Neutrophil (primary cell): ENCODE results near the gene CCDC38.

Experiments
- H3K27ac ChIP-seq: fragments of 200-600 bp; sonication (generic); 2 replicates; pipeline ENCODE4 v1.5.1; 2016; ENCODE audit warnings: mild to moderate bottlenecking, moderate library complexity
- H3K27me3 ChIP-seq: fragments of 200-600 bp; sonication (generic); 2 replicates; pipeline ENCODE4 v1.6.0; 2016; ENCODE audit warnings: mild to moderate bottlenecking
- H3K36me3 ChIP-seq: fragments of 200-600 bp; sonication (generic); 2 replicates; pipeline ENCODE4 v1.5.1; 2017
- H3K4me1 ChIP-seq, 2 experiments: fragments of 200-600 bp in 1 of 2; sonication (generic) in 1 of 2; 1 replicate in 1 of 2; 2 replicates in 1 of 2; pipeline versions ENCODE4 v1.5.1 to v1.6.1; 2013 to 2016; ENCODE audit warnings: low read depth in 1 of 2, low read length in 1 of 2, mild to moderate bottlenecking in 1 of 2, moderate library complexity in 1 of 2; ENCODE audit not compliant: control insufficient read depth in 1 of 2, insufficient read depth in 1 of 2
- H3K4me3 ChIP-seq, 2 experiments: fragments of 200-600 bp in 1 of 2; sonication (generic) in 1 of 2; 1 replicate in 1 of 2; 2 replicates in 1 of 2; pipeline ENCODE4 v1.5.1; 2013 to 2016; ENCODE audit warnings: low read depth in 1 of 2, low read length in 1 of 2, mild to moderate bottlenecking in 1 of 2, moderate library complexity in 1 of 2
- H3K9me3 ChIP-seq: fragments of 200-600 bp; sonication (generic); 2 replicates; pipeline ENCODE4 v1.5.1; 2016
- CTCF ChIP-seq: fragments of 200-600 bp; sonication (generic); IDR thresholded peaks from 2 replicates; pipeline ENCODE4 v1.5.1; 2016; ENCODE audit warnings: antibody characterized with exemption

The CCDC38 gene

DNA sequence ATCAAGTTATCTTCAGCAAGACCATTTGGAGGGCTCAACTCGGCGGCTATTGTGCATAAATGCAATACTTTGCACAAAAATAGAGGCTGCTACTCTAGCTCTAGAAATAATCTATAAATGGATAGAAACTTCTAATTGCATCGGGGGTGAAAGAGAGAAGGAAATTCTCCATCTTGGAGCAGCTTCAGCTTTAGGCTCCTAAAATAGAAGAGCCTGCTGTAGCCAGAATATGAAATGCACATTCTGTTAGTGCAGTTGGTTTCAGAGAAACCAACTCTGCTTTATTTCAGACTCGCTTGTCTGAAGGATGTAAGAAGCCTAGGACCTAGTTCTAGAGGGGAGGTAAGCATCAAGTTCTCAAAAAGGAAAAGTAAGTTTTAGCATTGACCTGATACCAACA lies 45.6 kb downstream of the CCDC38 start:
- Histone ChIP-seq H3K36me3 (no peaks in the 10 kb centered on the region), H3K27me3 (peaks cover 30% of the 10 kb centered on the region), H3K9me3 (no peaks in the 10 kb centered on the region), H3K4me1 (no peaks in the 10 kb centered on the region), H3K27ac (no peak overlapping the region), H3K4me3 (no peak overlapping the region)
- no peak for TF ChIP-seq CTCF

DNA sequence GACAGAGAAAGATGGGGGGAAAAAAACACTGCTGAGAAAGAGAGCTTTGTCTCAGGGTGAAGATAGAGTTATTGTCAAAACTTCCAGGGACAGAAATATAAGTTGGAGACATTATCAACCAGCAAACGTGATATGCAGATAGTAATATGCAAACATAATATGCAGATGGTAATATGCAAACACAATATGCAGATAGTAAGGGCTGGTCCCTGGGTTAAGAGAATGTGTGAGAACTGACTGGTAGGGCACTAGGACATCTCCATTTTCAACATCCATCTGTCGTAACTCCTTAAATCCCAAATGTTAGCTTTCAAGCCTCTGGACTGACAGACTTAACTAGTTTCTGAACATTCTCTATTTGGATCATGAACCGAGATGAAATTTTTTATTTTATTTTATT lies 51.5 kb downstream of the CCDC38 start:
- Histone ChIP-seq H3K9me3 (no peaks in the 10 kb centered on the region), H3K4me1 (no peaks in the 10 kb centered on the region), H3K4me3 (no peak overlapping the region), H3K27ac (no peak overlapping the region), H3K36me3 (no peaks in the 10 kb centered on the region), H3K27me3 (peaks cover 10% of the 10 kb centered on the region)
- no peak for TF ChIP-seq CTCF

DNA sequence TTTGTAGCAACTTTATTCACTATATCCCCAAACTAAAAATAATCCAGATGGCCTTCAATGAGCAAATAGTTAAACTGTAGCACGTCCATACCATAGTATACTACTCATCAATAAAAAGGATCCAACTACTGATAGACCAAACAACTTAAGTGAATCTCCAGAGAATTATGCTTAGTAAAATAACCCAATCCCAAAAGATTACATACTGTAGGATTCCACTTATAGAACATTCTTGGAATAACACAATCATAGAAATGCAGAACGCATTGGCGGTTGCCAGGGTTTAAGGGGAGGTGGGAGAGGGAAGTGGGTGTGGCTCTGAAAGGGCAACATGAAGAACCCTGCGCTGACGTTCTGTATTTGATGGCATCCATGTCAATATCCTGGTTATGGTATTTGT lies 55.1 kb downstream of the CCDC38 start:
- no peak for TF ChIP-seq CTCF
- Histone ChIP-seq H3K27ac (no peak overlapping the region), H3K27me3 (peaks cover 5% of the 10 kb centered on the region), H3K36me3 (no peaks in the 10 kb centered on the region), H3K9me3 (no peaks in the 10 kb centered on the region), H3K4me3 (no peak overlapping the region), H3K4me1 (no peaks in the 10 kb centered on the region)

DNA sequence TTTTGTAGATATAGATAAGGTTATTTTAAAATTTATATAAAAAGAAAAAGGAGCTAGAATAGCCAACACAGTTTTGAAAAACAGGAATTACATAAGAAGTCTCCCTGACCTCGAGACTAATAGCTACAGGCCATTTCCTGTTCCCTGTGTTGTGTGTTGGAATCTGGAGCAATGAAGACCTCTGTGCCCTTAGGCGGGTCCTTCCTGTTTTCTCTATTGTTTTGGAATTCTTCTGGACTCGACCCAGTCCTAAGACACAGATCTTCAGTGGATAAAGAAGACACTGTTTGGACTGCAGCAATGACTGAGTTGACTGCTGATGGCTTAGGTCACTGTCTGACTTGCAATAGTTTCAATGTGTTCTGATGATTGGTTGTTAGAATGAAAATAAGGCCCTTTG lies 57.4 kb downstream of the CCDC38 start:
- Histone ChIP-seq H3K27ac (no peak overlapping the region), H3K4me3 (no peak overlapping the region), H3K36me3 (no peaks in the 10 kb centered on the region), H3K9me3 (no peaks in the 10 kb centered on the region), H3K27me3 (peaks cover 5% of the 10 kb centered on the region), H3K4me1 (no peaks in the 10 kb centered on the region)
- TF ChIP-seq CTCF, result no peak

DNA sequence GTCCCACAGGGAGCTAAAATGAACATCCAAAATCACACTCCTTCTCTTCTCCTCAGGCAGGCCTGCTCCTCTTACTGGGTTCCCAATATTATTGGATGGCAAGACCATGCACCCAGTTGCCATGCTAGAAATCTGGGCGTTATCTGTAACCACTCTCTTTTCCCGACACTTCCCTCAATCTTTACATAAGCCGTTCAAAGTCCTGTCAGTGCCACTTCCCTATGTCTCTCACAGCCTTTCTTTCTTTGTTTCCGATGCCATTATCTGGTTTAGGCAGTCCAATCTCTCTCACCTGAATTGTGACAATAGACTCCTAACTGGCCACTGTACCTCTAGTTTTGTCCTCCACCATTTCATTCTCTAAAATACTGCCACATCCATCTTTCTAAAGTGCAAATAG lies 59.5 kb downstream of the CCDC38 start:
- Histone ChIP-seq H3K9me3 (no peaks in the 10 kb centered on the region), H3K27me3 (peaks cover 5% of the 10 kb centered on the region), H3K4me3 (no peak overlapping the region), H3K4me1 (no peaks in the 10 kb centered on the region), H3K36me3 (no peaks in the 10 kb centered on the region), H3K27ac (no peak overlapping the region)
- no peak for TF ChIP-seq CTCF

GRCh38 chr12:95882080-95882479 lies 60.3 kb downstream of the CCDC38 start:
- Histone ChIP-seq H3K36me3 (no peaks in the 10 kb centered on the region), H3K9me3 (no peaks in the 10 kb centered on the region), H3K27me3 (peaks cover 5% of the 10 kb centered on the region), H3K4me1 (no peaks in the 10 kb centered on the region), H3K27ac (no peak overlapping the region), H3K4me3 (no peak overlapping the region)
- TF ChIP-seq CTCF, result no peak
